T-helper 9 cell (primary cell): Measurements from ENCODE around the gene RAF1.
"Not testable (repeated sequence)": the region's sequence is repeated elsewhere in the genome, so short reads cannot be mapped to it uniquely, and the experiment has no call there.

ENCODE experiments used
- DNase-seq: peaks from one replicate; pipeline ENCODE4 v3.0.0-alpha.2; 2020

The RAF1 gene

DNA sequence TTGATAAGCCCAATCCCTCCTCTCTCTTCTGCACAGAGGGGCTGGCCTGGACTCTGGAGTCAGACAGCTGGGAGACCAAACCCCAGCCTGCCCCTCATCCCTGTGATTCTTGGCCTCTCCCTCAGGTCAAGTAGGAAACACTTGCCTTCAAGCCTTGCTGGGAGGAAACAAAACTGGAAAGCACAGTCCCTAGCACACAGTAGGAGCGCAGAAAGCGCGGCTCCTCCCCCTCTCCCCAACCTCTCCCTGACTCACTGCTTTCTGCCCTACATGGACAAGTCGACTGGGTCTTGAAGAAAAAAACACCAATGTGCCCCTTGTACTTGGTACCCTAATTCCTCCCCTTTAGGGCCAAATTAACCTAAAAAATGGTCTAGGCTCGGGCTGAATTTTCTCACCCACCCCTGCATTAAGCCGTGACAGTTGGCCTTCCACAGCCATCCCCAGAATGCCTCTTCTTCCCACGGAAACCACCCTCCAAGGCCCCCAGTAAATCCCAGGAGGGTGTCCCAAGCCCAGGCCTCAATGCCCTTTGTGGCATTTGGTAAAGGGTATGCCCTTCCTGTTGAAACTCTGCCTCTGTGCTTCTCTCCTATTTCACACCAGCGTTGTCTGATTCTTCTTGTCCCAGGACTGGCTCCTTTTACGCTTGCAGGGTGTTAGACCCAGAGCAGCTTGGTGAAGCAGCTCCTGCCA lies 11.3 kb upstream of the RAF1 start:
- DNase-seq: no peak

DNA sequence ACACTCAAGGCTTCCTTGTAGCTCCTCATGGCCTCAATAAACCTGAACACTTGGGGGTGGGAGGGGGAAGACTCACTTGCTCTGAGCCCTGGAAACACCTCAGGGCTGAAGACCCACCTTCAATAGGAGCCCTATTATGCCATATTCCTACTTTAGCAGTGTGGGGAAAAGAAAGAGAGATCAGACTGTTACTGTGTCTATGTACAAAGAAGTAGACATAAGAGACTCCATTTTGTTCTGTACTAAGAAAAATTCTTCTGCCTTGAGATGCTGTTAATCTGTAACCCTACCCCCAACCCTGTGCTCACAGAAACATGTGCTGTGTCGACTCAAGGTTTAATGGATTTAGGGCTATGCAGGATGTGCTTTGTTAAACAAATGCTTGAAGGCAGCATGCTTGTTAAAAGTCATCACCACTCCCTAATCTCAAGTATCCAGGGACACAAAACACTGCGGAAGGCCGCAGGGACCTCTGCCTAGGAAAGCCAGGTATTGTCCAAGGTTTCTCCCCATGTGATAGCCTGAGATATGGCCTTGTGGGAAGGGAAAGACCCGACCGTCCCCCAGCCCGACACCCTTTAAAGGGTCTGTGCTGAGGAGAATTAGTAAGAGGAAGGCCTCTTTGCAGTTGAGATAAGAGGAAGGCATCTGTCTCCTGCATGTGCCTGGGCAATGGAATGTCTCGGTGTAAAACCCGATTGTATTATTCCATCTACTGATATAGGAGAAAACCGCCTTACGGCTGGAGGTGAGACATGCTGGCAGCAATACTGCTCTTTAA lies 10.2 kb upstream of the RAF1 start:
- DNase-seq: not testable (repeated sequence)

DNA sequence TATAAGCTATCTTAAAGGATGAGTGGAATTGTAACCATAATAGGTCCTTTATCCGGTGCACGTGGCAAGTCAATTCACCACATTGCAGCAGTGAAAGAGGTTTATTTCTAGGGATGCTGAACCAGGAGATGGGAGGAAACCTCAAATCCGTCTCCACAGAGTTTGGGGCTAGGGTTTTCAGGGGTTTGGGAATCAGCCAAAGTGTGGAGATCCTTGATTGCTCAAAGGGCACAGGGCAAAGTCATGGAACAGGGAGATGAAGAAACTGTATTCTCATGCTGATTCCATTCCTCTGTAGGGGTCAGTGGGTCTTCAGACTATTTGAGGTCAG lies 7.2 kb upstream of the RAF1 start:
- DNase-seq: no peak

DNA sequence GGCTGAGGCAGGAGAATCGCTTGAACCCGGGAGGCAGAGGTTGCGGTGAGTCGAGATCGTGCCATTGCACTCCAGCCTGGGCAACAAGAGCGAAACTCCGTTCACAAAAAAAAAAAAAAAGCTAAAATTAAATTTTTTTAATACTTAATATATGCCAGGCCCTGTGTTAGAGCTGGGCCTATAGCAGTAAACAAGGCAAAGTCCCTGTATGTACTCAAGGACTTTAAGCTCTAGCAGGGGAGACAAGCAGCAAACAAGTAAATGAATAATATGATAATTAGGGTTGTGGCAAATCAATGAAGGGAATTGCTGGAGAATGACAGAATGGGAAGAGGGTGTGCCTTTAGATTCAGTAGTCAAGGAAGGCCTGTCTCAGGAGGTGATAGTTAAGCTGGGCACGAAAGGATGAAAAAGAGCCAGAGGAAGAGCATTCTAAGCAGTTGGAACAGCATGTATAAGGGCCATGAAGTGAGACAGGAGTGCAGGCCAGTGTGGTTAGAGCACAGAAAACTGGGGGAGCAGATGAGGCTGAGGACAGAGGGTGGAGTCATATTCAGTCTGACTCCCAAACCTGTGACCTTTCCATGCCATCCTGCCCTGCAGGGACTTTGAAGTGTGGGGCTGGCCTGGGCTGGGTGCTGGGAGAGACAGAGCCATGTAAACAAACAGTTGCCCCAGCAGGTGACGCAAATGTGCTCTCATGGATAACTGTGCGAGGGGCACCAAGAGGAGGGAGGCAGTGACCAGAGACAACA lies 6.6 kb upstream of the RAF1 start:
- no peak for DNase-seq

DNA sequence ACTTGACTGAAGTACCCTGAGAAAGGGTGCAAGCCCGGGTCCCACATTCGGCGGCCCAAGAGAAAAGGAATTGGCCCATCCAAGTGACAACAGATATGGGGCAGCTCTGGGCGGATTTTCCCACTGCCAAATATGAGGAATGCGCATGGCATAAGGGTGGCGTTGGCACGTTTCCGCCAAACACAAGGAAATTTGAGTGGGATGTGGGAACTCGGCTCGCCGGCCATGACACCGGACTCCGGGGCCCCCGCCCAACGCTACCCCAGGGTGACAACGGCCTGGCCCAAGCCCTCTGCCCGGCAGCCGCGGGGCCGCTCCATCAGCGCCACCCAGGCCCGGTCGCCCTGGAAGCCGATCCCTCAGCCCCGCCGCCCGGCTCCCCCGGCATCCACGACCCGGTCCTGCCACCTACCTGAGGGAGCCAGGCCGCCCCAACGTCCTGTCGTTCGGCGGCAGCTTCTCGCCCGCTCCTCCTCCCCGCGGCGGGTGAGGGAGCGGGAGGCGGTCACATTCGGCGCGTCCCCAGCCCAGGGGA lies 449 bp downstream of the RAF1 start:
- peak; percentile 53 for DNase-seq

DNA sequence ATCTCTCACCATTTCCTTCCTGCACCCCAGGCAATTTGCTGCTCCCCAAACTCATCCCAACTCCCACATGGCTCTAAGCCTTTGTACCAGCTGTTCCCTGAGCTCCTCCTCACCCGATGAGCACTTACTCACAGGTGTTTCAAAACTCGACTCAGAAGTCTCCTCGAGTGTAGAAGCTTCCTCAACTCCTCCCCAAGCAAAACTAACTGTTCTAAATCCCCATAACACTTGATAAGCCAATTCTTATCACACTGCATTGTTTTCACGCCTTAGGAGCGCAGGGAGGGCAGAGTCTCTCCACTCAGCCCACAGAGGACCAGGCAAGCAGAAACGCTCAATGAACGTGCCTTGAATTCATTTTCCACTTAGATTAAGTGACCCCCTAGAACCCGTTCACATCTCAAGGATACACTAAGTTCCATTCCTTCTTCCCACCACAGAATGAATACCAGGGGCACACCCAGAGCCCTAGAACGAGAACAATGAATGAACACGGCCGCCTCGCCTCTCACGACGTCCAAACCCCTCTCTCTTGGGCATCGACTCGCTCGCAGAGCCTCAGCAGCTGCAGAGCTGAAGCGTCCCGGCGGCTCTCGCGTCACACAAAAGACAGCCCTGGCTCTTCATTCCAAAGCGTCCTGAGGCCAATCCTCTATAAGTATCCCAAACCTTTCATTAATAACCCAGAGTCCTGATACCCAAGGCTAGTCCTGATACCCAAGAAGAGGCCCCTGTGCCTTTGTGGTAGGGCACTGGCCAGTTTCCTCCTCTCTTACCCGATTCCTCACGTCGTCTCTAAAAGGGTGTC lies 1.1 kb downstream of the RAF1 start:
- peak; percentile 11 for DNase-seq

DNA sequence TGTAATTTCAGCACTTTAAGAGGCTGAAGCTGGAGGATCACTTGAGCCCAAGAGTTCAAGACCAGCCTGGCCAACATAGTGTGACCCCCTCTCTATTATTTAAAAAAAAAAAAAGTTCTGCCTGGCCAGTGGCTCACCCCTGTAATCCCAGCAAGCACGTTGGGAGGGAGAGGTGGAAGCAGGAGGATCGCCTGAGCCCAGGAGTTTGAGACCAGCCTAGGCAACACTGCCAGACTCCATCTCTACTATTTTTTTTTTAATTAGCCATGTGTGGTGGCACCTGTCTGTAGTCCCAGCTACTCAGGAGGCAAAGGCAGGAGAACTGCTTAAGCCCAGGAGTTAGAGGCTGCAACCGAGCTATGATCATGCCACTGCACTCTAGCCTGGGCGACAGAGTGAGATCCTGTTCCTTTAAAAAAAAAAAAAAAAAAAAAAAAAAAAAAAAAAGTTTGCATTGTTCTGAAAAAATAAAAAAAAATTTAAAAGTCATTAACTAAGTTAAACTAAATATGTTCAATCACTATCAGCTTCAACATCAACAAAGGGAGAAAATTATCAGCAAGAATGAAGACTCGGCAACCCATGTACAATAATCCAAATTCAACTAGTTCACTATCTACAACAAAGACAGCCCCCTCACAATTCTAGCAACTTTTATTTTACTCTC lies 1.9 kb downstream of the RAF1 start:
- DNase-seq: no peak

DNA sequence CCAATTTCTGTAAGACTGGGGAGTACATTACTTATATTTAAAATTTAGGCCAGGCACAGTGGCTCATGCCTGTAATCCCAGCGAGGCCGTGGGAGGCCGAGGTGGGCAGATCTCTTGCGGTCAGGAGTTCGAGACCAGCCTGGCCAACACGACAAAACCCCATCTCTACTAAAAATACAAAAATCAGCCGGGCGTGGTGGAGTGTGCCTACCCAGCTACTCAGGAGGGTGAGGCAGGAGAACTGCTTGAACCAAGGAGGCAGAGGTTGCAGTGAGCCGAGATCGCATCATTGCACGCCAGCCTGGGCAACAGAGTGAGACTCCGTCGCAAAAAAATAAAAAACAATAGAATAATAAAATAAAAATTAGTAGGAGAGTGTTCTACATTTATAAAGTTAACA lies 2.5 kb downstream of the RAF1 start:
- DNase-seq: not testable (repeated sequence)

DNA sequence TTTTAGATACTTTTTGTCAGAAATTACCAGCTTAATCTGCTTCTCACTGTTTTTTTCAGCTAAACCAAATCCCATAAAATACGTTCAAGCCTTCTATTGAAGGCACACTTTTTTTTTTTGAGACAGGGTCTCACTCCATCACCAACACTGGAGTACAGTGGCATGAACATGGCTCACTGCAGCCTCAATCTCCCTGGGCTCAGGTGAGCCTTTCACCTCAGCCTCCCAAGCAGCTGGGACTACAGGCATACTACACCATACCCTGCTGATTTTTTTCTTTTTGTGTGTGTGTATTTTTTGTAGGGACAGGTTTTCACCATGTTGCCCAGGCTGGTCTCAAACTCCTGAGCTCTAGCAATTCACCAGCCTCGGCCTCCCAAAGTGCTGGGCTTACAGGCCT lies 3.7 kb downstream of the RAF1 start:
- DNase-seq: no peak

DNA sequence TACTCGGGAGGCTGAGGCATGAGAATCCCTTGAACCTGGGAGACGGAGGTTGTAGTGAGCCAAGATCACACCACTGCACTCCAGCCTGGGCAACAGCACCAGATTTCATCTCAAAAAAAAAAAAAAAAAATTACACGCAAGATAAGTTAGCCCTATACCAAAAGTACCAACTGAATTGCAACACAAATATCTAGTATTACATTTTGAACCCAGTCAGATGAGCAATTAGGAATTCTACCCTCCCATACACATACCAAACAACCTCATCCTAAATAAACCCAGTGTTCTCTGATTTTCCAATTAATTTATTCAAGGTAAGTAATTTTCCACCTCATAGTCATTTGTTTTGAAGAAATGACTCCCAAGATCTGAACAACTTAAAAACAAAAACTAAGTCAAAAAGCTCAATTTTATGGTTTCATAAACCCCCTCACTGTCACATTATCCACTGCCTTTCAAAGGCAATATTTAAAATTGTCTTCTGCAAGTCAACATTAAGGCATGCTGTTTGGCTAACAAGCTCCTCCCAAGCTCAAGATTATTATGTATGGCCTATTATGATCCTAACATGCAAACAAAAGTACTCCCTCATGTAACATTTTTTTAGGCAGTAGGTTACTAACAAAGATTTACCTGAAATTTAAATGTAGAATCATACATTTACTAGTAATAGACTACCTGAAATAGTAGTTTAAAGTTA lies 4.5 kb downstream of the RAF1 start:
- DNase-seq: no peak

DNA sequence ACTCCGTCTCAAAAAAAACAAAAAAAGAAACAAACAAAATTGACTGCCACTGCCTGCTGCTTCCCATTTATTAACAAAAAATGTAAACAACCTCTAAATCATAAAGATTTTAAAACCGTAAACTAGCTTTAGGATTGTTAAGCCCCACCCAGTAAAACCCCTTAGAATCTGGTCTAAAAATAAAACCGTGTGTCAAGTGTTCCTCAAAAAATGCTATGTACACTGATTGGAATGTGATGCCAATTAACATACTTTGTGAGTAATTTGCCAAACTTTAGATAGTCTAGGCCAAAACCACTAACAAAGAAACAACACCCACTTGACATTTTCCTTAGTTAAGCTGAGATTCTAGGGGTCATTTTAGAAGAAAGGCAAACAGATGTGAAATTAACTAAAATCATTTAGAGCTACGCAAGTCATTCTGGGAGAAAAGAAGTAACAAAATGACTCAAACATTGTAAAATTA lies 5.3 kb downstream of the RAF1 start:
- DNase-seq: no peak

DNA sequence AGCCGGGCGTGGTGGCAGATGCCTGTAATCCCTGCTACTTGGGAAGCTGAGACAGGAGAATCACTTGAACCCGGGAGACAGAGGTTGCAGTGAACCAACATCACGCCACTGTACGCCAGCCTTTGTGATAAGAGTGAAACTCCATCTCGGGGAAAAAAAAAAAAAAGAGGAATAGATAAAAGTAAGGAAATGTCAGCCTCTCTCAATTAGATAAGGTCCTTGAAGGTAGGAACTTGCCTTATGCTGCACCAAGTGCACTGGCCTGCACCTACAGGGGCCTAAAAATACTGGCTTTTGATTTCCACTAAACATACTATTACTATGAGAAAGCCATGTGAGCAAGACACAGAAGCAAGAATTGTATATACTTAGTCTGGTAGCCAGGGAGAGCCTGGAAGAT lies 7.1 kb downstream of the RAF1 start:
- DNase-seq: no peak

DNA sequence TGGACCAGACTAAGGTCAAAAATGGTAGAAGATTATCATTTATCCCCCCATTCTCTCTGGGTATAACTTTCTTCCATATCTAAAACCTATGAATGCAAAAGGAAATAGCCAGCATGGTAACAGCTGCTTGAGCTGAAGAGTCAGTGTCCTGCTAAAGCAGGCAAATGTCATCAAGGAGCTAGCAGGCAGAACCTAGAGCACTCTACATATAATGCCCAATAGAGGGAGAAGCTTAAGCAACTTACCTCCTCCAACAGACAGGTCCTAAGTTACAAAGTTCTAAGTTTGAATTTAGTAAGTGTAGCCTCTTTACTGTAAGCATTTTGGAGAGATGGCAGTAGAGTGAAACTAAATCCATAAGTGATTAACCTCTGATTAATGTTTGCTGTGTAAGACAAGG lies 7.7 kb downstream of the RAF1 start:
- no peak for DNase-seq

DNA sequence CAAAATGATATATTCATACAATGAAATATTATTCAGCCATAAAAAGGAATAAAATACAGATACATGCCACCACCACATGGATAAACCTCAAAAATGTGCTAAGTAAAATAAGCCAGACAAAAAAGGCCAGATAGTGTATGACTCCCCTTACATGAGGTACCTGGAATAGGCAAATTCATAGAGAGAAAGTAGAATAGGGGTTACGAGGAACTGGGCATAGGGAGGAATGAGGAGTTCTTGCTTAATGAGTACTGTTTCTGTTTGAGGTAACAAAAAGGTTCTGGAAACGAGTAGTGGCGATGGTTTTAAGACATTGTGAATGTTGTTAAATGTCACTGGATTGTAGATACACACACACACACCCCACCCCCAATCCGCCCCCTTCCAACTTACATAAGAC lies 8.2 kb downstream of the RAF1 start:
- DNase-seq: no peak

DNA sequence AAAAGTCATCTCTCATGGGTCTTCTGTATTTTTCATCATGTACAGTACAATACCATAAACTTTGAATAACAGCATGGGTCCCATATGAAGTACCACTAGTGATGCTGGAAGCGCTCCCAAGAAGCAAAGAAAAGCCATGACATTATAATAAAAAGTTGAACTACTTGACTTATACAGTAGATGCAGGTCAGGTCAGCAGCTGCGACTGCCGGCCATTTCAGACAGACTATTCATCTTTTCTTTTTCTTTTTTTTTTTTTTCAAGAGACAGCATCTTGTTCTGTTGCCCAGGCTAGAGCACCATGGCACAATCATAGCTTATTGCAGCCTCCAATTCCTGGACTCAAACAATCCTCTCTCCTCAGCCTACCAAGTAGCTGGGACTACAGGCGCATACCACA lies 10.2 kb downstream of the RAF1 start:
- DNase-seq: no peak

DNA sequence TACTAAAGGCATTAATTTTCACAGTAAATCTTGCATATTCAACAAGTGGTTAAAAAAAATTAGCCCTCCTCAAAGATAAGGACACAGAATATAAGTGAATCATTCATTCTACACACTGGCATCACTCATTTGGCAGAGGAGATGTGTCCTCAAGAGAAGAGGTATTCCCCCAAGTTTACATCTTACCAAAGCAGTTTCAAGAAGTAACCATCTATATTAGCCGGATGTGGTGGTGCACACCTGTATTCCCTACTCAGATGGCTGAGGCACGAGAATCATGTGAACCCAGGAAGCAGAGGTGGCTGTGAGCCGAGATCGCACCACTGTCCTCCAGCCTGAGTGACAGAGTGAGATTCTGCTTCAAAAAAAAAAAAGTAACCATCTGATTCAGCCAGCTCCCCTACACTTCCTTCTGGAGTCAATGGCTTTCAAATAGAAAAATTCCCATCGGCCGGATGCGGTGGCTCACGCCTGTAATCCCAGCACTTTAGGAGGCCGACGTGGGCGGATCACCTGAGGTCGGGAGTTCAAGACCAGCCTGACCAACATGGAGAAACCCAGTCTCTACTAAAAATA lies 15.4 kb downstream of the RAF1 start:
- DNase-seq: no peak

DNA sequence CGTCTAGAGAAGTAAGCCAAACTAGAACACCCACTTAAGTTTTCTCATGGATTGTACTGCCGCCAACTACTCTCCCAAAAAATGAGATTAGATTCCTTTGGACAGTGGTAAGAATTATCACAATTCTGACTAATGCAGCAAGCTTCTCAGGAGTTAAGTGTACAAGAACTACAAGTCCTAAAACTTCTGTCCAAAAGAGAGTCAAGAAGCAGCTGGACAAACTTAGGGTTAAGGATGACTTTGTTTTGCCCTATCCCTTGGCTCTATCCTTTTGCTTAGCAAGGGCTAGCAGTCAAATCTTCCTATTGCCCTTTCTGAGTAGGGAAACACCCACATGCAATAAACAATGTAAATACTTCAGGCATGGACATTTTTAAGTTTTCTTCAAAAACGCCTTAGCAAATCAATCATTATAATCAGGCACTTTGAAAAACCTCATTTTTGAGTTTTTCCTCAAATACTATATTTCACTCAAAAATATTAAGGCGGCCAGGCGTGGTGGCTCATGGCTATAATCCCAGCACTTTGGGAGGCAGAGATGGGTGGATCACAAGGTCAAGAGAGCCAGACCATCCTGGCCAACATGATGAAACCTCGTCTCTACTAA lies 19.5 kb downstream of the RAF1 start:
- DNase-seq: no peak

DNA sequence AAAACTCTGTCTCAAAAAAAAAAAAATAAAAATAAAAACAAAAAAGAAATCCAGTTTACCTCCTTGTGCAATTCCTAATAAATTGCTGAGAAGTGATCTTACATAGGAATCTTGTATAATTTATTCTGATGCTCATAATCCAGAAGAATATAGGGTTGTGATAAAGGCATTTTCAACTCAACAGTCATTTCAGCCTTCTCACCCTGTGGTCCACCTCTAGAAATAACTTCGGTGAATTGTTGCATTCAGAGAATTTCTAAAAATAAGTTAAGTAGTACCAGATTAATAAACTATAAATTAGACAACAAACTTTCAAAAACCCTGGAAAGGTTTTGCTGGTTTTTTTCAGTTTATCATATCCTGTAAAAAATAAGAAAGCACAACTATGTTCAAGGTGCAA lies 20.2 kb downstream of the RAF1 start:
- no peak for DNase-seq

DNA sequence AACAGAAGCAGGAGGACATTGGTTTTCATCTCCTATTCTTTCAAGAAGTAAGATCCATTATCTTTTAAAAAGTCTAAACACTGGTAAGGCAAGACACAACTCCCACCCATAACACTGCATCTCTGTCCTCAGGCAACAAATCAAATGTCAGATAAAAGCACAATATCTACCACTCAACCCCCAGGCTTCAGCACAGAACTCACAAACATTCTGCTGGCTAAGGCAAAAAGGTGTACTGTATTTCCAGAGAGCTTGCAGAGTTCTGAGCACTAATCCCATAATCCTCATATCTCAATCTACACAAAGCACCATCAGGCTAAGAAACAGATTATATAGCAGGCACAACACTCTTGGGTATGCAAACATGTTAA lies 20.9 kb downstream of the RAF1 start:
- no peak for DNase-seq

DNA sequence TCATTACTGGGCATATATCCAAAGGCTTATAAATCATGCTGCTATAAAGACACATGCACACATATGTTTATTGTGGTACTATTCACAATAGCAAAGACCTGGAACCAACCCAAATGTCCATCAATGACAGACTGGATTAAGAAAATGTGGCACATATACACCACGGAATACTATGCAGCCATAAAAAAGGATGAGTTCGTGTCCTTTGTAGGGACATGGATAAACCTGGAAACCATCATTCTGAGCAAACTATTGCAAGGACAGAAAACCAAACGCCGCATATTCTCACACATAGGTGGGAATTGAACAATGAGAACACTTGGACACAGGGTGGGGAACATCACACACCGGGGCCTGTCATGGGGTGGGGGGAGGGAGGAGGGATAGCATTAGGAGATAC lies 23.1 kb downstream of the RAF1 start:
- DNase-seq: not testable (repeated sequence)

DNA sequence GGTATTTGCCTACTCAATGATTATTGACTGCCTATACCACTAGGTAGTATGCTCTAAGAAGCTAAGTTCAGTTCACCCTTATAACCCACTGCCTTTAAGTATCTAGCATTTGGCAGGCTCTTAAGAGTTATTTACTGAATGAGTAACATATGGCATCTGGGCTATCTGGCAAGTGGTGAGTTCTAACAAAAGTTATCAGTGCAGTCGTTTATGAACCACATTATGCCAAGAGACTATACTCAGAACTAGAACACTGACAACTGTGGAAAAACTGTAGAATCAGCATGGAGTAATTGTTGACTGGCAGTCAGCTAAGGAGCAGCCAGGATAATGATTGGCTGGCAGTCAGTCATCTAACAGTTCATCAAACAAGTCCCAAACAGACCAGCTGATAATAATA lies 25.8 kb downstream of the RAF1 start:
- no peak for DNase-seq
